HepG2 (cell line): Measurements from ENCODE around the gene UQCC5. TPM values are rescaled to one million over a fixed set of nuclear protein-coding genes. Genes with fewer than 3 reads are reported as not detected.
A peak's percentile ranks its signal among the peaks of the same experiment; 100 is the strongest.

Experiments used
- FLYWCH1 ChIP-seq: sonication (generic); formaldehyde crosslinking; IDR thresholded peaks from 2 replicates; pipeline ENCODE4 v1.8.1; 2023; ENCODE audit warnings: mild to moderate bottlenecking, missing genetic modification reagents
- HDAC2 ChIP-seq: sonication (generic); formaldehyde crosslinking; IDR thresholded peaks from 2 replicates; pipeline ENCODE4 v1.4.0; 2020; ENCODE audit warnings: missing genetic modification reagents
- ZNF256 ChIP-seq: sonication (generic); formaldehyde crosslinking; conservative IDR thresholded peaks from 2 replicates; pipeline ENCODE4 v1.4.0; 2020; ENCODE audit warnings: missing genetic modification reagents
- ZNF446 ChIP-seq: sonication (generic); formaldehyde crosslinking; IDR thresholded peaks from 2 replicates; pipeline ENCODE4 v1.5.0; 2020; ENCODE audit warnings: mild to moderate bottlenecking, missing genetic modification reagents
- polyA plus RNA-seq, 8 experiments: library from polyadenylated mRNA; depleted of rRNA in 3 of 8; stranded (reverse) in 7 of 8; unstranded in 1 of 8; fragments of >200 nt; fragmentation: Illumina TruSeq in 4 of 8; extraction: Trizol in 4 of 8; gene quantifications; 2 replicates each; pipeline versions ENCODE4 v1.2.1 to v1.2.3, GENCODE V29; 2011 to 2016; ENCODE audit warnings: low read depth in 4 of 8, missing spikeins in 1 of 8, mixed read lengths in 1 of 8; ENCODE audit not compliant: insufficient read depth in 1 of 8
- total RNA-seq, 5 experiments: library from RNA; depleted of rRNA; stranded (reverse); fragments of >200 nt; fragmentation: Illumina TruSeq; extraction: Trizol; gene quantifications; 2 replicates each; pipeline ENCODE4 v1.2.3, GENCODE V29; 2016; ENCODE audit warnings: low read depth in 1 of 5
- TF ChIP-seq, protein P1 (sequence below): sonication (generic); formaldehyde crosslinking; IDR thresholded peaks from 2 replicates; pipeline ENCODE4 v1.8.0; 2022; ENCODE audit warnings: missing genetic modification reagents, mild to moderate bottlenecking, borderline replicate concordance
- TF ChIP-seq, protein P2 (sequence below): sonication (generic); formaldehyde crosslinking; IDR thresholded peaks from 2 replicates; pipeline ENCODE4 v1.8.0; 2022; ENCODE audit warnings: mild to moderate bottlenecking, missing genetic modification reagents; ENCODE audit not compliant: insufficient replicate concordance
- TF ChIP-seq, protein P3 (sequence below): sonication (generic); formaldehyde crosslinking; conservative IDR thresholded peaks from 2 replicates; pipeline ENCODE4 v1.8.0; 2022; ENCODE audit warnings: low read depth, missing genetic modification reagents
- TF ChIP-seq, protein P4 (sequence below): sonication (generic); formaldehyde crosslinking; IDR thresholded peaks from 2 replicates; pipeline ENCODE4 v1.4.0; 2020; ENCODE audit warnings: mild to moderate bottlenecking, missing genetic modification reagents
- TF ChIP-seq, protein P5 (sequence below): sonication (generic); formaldehyde crosslinking; IDR thresholded peaks from 2 replicates; pipeline ENCODE4 v1.4.0; 2020; ENCODE audit warnings: mild to moderate bottlenecking, missing genetic modification reagents, borderline replicate concordance
- TF ChIP-seq, protein P6 (sequence below): sonication (generic); formaldehyde crosslinking; conservative IDR thresholded peaks from 2 replicates; pipeline ENCODE4 v1.4.0; 2020; ENCODE audit warnings: missing genetic modification reagents
- TF ChIP-seq, protein P7 (sequence below): sonication (generic); formaldehyde crosslinking; IDR thresholded peaks from 2 replicates; pipeline ENCODE4 v1.5.0; 2020; ENCODE audit warnings: missing genetic modification reagents

The UQCC5 gene
- total and polyA plus RNA-seq, 2 of the 13 experiments (the other 11 are each of a cell fraction or from before 2014, with no cell fraction given), result 15.4 to 29.5 TPM

DNA sequence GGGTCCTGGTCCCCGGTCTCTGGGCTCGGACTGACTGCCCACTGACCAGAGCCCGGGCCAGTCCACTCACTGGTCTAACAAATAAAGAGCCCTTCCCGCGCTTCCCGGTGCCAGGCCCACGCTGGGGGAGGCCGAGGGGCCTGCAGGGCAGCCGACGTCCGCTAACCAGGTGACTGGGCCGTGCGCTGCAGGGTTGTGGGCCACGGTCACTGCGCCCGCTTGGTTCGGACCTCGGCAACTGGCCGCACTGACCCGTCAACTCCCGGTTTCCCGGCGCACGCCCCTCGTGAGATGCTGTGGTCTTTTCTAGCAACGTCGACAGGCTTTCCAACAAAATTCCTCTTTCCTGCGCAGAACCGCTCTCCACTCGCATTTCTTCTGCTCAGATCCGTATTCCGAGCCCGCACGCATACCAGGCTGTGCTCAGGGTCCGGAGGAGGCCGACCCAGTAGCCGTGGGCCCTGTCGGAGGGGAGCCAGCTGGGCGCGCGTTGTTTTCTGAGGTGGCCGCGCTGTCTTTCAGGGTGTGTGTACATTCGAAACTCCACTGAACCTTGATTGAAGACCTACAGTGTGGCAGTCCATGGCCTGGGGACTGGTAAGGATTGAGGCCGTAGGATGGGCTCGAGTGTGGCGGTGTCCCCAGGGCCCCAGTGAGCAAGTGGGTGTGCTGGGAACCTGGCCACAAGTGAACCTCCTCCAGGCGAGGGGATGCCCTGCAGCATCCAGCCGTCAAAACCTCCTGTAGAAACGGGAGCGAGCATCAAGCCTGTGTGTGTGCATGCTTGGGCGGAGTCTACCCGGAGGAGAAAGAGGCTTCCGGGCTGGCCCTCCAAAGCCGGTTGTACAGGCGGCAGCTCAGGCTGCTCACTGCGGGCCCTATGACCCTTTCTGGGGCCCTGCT lies 1.9 kb upstream of the UQCC5 start (continued):
- TF ChIP-seq ZNF446 (CRISPR knock-in tag) (no peak; the same call in 1 of the 2 replicates), FLYWCH1 (no peak), HDAC2 (CRISPR knock-in tag) (no peak), ZNF256 (CRISPR knock-in tag) (no peak)
- TF ChIP-seq, protein P1, sequence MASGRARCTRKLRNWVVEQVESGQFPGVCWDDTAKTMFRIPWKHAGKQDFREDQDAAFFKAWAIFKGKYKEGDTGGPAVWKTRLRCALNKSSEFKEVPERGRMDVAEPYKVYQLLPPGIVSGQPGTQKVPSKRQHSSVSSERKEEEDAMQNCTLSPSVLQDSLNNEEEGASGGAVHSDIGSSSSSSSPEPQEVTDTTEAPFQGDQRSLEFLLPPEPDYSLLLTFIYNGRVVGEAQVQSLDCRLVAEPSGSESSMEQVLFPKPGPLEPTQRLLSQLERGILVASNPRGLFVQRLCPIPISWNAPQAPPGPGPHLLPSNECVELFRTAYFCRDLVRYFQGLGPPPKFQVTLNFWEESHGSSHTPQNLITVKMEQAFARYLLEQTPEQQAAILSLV, result 0 out of 2 replicates have a peak, but pooled peaks have one; percentile 40
- TF ChIP-seq, protein P2, sequence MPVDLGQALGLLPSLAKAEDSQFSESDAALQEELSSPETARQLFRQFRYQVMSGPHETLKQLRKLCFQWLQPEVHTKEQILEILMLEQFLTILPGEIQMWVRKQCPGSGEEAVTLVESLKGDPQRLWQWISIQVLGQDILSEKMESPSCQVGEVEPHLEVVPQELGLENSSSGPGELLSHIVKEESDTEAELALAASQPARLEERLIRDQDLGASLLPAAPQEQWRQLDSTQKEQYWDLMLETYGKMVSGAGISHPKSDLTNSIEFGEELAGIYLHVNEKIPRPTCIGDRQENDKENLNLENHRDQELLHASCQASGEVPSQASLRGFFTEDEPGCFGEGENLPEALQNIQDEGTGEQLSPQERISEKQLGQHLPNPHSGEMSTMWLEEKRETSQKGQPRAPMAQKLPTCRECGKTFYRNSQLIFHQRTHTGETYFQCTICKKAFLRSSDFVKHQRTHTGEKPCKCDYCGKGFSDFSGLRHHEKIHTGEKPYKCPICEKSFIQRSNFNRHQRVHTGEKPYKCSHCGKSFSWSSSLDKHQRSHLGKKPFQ (CRISPR knock-in tag), result peak; percentile 50
- TF ChIP-seq, protein P3, sequence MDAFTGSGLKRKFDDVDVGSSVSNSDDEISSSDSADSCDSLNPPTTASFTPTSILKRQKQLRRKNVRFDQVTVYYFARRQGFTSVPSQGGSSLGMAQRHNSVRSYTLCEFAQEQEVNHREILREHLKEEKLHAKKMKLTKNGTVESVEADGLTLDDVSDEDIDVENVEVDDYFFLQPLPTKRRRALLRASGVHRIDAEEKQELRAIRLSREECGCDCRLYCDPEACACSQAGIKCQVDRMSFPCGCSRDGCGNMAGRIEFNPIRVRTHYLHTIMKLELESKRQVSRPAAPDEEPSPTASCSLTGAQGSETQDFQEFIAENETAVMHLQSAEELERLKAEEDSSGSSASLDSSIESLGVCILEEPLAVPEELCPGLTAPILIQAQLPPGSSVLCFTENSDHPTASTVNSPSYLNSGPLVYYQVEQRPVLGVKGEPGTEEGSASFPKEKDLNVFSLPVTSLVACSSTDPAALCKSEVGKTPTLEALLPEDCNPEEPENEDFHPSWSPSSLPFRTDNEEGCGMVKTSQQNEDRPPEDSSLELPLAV (CRISPR knock-in tag), result no peak
- TF ChIP-seq, protein P4, sequence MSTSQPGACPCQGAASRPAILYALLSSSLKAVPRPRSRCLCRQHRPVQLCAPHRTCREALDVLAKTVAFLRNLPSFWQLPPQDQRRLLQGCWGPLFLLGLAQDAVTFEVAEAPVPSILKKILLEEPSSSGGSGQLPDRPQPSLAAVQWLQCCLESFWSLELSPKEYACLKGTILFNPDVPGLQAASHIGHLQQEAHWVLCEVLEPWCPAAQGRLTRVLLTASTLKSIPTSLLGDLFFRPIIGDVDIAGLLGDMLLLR (CRISPR knock-in tag), result no peak
- TF ChIP-seq, protein P5, sequence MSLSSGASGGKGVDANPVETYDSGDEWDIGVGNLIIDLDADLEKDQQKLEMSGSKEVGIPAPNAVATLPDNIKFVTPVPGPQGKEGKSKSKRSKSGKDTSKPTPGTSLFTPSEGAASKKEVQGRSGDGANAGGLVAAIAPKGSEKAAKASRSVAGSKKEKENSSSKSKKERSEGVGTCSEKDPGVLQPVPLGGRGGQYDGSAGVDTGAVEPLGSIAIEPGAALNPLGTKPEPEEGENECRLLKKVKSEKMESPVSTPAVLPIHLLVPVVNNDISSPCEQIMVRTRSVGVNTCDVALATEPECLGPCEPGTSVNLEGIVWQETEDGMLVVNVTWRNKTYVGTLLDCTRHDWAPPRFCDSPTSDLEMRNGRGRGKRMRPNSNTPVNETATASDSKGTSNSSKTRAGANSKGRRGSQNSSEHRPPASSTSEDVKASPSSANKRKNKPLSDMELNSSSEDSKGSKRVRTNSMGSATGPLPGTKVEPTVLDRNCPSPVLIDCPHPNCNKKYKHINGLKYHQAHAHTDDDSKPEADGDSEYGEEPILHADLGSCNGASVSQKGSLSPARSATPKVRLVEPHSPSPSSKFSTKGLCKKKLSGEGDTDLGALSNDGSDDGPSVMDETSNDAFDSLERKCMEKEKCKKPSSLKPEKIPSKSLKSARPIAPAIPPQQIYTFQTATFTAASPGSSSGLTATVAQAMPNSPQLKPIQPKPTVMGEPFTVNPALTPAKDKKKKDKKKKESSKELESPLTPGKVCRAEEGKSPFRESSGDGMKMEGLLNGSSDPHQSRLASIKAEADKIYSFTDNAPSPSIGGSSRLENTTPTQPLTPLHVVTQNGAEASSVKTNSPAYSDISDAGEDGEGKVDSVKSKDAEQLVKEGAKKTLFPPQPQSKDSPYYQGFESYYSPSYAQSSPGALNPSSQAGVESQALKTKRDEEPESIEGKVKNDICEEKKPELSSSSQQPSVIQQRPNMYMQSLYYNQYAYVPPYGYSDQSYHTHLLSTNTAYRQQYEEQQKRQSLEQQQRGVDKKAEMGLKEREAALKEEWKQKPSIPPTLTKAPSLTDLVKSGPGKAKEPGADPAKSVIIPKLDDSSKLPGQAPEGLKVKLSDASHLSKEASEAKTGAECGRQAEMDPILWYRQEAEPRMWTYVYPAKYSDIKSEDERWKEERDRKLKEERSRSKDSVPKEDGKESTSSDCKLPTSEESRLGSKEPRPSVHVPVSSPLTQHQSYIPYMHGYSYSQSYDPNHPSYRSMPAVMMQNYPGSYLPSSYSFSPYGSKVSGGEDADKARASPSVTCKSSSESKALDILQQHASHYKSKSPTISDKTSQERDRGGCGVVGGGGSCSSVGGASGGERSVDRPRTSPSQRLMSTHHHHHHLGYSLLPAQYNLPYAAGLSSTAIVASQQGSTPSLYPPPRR (CRISPR knock-in tag), result no peak
- TF ChIP-seq, protein P6, sequence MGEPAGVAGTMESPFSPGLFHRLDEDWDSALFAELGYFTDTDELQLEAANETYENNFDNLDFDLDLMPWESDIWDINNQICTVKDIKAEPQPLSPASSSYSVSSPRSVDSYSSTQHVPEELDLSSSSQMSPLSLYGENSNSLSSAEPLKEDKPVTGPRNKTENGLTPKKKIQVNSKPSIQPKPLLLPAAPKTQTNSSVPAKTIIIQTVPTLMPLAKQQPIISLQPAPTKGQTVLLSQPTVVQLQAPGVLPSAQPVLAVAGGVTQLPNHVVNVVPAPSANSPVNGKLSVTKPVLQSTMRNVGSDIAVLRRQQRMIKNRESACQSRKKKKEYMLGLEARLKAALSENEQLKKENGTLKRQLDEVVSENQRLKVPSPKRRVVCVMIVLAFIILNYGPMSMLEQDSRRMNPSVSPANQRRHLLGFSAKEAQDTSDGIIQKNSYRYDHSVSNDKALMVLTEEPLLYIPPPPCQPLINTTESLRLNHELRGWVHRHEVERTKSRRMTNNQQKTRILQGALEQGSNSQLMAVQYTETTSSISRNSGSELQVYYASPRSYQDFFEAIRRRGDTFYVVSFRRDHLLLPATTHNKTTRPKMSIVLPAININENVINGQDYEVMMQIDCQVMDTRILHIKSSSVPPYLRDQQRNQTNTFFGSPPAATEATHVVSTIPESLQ (CRISPR knock-in tag), result no peak
- TF ChIP-seq, protein P7, sequence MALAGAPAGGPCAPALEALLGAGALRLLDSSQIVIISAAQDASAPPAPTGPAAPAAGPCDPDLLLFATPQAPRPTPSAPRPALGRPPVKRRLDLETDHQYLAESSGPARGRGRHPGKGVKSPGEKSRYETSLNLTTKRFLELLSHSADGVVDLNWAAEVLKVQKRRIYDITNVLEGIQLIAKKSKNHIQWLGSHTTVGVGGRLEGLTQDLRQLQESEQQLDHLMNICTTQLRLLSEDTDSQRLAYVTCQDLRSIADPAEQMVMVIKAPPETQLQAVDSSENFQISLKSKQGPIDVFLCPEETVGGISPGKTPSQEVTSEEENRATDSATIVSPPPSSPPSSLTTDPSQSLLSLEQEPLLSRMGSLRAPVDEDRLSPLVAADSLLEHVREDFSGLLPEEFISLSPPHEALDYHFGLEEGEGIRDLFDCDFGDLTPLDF (CRISPR knock-in tag), result no peak
